Measurements from ENCODE around the gene CDSN.
A peak's percentile ranks its signal among the peaks of the same experiment; 100 is the strongest.

The CDSN gene

DNA sequence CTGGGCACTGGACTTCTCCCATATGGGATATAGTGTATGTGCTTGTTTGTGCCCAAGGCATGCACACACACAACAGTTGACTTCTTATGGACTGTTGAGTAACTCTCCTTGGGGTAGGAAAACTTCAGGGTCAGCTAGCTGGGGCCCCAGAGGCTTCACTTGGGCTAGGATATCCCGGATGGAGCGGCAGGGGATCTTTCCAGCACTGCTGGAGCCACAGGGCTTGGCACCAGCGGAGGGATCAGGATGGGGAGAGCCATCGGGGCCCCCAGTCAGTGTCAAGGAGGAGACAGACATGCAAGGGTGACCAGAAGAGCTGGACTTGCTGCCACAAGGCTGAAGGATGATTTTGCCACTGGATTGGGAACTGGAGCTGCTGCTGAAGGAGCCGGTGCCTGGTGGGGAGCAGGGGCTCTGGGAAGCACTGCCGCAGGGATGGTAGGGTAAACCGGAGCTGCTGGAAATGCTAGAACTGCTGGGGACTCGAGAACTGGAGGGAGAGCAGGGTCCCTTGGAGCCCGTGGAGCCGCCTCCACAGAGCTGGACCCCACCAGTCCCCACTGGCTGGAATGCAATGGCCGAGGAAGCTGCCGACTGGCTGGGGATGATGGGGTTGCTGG, 4.2 kb downstream of the CDSN start:
- no peak for DNase-seq

DNA sequence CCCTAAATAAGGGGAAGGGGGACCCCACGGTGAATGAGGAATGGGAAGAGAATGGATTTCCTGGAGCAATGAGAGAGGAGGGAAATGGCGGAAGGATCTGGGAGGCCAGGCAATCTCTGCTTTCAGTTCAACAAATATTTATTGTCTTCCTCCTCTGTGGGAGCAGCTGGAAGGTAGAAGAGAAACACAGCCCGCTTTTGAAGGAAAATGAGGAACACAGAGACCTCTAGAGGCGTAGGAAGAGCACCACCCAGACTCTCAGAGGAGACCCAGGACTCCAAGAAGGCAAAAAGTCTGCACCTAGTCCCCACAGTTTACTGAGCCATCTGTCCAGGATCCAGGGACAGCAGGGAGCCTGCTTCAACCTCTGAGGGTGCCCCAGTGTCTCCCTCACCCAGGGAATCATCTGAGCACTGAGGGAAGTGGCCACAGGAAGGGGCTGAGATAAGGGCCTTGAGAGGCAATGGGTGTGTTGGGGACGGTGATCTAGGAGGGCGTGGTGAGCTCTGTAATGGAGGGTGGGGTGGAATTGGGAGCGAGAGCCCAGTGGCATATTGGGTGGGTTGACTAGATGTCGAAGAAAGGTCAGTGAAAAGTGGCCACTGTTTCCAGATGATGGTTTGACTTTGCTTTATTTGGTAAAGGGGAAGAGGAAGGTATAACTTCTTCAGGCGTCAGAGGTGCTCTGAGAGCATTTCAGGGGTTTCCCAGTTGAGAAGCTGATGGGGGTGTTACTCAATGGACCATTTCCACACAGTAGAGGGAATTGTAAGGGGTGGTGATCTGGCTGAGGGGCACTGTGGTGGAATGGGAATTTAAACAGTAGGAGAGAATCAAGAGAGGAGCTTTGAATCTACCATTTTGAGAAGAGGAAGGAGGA, 5.0 kb downstream of the CDSN start:
- no peak for DNase-seq

DNA sequence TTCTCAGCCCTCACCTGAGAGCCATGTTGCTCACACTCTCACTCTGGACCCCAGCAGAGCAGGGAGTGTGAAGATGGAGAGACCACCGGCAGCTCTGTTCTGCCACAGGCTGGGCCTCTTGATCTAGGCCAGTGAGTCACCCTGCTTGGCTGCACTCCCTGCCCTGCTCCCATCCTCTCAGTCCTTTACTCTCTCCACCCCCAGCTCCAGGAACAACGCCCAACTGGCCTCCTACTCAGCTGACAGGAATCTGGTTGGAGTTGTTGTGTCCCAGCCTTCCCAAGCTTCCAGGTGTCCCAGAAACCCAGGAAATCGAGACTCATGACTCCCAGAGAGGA, 5.7 kb downstream of the CDSN start, which contains the start of gene PSORS1C1:
Gene PSORS1C1 (plus strand): TSS at position 260 of the 338 bp plus-strand sequence. CDS start 14,833 bp downstream, outside the sequence.
- no peak for DNase-seq

DNA sequence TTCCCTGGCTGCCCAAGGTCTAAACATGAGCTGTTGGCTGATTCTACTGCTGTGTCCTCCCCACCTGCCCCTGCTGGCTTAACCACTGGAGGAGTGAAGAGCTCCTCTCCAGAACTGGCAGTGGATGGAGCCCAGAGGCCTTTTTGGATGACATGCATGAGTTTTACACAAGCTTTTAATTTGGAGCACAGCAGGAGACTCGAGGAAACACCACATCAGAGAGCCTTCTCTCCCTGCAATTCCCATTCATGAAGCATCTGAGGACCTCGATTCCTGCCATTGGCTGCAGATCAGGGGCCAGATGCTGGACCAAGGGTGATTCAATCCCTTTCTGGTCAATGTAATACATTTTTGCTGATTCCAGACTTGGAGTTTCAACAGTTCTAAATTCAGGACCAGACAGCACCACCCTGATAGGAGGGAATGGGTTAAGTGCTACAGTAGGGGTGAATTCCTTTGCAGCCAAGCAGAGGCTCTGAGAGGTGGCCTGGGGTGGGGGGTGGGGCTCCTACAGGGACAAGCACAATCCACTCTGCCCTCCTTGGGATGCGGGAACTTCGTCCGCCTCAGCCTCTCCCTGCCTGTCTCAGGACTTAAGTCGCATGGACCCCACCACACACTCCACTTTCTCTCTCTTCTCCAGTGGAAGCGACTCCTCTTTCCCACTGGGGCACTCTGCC, 6.2 kb downstream of the CDSN start:
- DNase-seq = no peak

DNA sequence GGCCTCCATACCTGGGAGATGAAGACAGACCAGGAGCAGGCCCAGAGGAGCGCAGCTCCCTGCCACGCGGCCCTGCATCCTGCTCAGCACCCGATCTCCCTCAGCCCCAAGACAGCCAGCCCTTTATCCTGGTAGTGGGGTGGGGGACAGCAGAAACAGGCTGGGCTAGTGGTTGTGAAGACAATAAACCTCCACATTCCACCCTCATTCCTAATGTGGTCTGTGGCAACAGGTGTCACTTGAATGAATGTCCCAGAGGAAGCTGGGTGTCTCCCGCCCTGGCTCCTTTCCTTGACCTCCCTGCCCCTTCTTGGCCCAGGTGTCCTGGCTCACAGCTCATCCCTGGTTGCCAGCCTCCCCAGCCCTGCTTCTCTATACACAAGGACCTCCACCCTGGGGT, 7.8 kb downstream of the CDSN start, which contains the start of gene C6orf15:
Gene C6orf15 (minus strand): TSS at position 98 of the 400 bp plus-strand sequence. CDS start 20 bp downstream, at position 78.
- no peak for DNase-seq

DNA sequence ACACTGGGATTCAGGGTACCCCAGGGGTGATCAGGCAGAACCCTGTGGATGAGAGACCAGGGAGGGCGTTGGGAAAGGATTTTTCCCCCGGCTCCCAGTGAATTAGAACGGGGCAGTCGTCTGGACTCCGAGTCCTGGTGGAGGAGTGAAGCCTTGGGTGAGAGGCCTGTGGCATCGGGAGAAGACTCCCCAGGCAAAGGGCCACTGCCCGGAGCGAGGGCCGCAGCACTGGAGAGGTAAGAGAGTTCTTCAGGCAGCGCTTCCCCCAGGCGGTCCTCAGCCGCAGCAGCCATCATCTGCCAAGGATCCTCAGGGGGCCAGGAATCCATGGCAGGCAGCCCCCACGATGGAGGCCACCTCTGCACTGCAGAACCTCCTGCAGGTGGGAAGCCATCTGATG, 8.5 kb downstream of the CDSN start:
- DNase-seq = no peak

DNA sequence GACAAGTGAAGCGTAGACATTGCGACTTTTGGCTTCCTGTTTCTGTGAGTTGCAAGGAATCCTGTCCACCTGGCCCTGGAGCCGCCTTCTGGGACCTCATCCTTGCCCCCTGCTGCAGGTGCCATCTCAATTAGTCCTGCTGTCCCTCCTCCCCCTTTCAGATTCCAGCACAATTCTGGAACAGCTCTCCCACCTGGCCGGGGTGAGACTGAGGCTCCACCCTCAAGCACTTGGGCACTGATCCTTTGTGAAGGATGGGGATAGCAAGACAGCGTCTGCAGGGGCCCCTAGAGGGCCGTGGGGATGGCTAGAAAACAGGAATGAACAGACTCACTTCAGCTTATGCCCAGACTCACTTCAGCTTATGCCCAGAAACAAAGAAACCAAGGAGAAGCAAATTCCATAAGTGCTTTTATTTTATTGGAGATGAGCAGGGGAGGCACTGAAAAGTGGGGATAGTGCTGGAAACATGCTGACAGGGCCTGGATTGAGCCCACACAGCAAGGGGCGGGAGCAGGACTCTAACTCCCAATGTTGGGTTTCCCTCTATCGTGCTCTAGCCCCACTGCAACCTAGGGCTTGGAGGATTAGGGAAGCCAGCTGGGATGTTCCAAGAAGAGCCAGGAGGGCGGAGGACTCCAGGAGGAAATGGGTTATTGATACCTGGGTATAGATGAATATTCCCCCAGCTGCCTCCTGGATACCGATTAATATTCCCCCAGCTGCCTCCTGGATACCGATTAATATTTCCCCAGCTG, 9.2 kb downstream of the CDSN start:
- DNase-seq = no peak

DNA sequence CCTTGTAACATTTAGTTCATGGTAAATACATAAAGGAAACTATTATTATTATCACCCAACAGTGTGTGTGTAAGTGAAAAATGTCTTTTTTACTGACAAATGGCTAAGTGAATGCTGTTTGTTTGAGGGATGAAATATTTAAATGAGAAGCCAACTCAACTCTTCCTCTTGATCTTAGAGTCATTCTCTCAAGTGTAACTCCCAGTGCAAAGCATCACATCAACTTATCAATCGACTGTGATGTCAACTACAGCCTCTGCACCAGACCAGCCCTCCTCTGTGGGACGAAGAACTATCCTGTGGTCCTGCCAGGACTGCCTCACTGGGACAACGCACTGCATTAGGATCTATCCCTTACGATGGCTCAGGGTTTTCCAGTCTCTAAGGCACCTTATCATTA, 13.2 kb downstream of the CDSN start:
- no peak for DNase-seq

DNA sequence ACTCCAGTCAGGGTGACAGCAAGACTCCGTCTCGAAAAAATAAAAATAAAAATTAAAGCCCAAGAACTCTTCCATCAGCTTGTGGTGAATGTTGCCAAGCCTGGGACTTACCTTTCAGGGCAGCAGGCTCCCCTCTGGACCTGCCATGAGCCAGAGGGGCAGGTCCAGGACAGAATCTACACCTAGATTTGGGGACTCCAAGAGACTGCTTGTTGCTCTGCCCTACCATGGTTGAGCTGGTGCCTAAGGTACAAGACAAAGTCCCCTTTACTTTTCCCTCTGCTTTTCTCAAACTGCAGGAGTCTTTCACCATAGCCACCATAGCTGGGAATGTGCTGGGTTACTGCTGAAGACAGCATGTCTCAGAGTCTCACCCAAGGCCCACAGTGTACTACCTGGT, 17.1 kb downstream of the CDSN start:
- no peak for DNase-seq

DNA sequence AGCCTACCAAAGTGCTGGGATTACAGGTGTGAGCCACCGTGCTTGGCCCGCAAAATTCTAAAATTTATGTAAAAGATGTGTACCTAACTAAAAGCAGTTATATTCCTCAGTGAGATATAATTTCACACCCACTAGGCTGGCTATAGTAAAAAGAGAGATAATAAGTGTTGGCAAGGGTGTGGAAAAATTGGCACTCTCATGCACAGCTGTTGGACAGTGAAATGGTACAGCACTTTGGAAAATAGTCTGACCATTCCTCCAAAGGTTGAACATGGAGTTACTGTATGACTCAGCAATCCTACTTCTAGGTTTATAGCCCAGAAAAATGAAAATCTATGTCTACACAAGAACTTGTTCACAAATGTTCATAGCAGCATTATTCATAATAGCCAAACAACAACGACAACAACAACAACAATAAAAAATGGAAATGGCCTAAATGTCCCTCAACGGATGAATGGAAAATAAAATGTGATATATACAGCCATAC, 21.8 kb downstream of the CDSN start:
- no peak for DNase-seq

DNA sequence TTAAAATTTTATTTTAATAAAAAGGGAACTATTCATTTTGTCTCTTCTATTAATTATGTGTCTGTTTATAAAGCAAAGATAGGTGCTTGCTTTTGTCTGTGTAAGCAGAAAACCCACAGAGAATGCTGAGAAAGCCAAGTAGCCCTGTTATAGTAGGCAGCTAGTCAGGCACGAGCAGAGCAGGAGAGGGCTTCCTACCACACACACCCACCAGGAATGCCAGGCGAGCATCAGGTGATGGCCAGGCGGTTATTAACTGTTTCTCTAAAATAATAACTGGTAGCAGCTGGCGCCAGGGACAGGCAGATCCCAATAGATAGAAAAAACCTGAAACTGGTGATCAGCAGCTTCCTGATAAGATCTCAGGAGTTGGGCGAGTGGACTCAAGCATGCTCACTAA, 23.6 kb downstream of the CDSN start:
- no peak for DNase-seq

DNA sequence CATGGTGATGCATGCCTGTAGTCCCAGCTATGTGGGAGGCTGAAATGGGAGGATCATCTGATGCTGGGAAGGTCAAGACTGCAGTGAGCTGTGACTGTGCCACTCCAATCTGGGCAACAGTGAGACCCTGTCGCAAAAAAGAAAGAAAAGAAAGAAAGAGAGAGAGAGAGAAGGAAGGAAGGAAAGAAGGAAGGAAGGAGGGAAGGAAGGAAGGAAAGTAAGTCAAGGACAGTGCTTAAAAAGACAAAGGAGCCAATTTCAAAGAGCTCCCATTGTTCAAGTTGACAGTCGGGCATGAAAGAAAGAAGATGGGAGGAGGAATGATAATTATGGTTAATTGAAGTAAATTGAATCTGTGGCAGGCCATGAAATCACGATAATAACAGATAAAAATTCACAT, 24.0 kb downstream of the CDSN start:
- DNase-seq = no peak

DNA sequence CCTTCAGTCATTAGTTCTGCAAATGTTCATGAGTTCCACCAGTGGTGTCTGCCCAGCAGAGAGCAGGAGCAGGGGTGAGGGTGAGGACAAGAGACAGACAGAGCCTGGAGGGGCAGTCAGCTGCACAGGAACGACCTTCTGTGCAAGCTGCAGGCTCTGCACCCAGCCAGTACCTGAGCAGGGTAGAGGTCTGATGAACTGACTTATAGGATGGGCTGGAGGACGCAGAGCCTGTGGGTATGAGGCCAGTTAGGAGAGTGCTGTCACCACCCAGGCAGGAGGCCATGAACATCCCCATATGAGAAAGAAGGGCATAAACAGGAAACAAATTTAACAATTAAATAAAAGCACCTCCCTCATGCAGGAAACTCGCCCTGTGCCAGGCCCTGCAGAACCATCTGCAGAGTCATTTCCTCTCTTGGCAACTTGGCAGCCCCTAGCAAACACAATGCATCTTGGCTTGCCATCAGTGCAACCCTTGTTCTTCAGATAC, 25.8 kb downstream of the CDSN start:
- no peak for DNase-seq

DNA sequence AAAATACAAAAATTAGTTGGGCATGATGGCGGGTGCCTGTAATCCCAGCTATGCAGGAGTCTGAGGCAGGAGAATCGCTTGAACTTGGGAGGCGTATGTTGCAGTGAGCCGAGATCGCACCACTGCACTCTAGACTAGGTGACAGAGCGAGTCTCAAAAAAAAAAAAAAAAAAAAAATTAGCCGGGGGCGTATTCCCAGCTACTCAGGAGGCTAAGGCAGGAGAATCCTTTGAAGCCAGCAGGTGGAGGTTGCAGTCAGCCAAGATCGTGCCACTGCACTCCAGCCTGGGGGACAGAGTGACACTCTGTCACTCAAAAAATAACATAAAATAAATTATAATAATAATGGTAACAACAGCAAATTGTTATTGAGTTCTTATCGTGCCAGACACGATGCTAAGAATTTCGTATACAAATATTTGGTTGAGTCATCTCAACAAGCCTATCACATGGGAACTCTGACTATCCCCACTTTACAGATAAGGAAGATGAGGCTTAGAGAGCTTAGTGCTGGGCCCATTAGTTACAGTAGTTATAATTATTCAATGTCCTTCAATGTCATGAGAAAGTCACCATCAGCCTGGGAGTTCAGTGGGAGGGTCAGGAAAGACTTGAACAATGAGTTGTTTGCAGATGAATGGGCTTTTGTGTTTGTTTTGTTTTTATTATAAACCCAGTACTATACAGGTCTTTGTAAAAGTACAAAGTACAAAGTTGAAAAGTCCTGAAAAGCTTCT, 27.3 kb downstream of the CDSN start:
- DNase-seq = no peak

DNA sequence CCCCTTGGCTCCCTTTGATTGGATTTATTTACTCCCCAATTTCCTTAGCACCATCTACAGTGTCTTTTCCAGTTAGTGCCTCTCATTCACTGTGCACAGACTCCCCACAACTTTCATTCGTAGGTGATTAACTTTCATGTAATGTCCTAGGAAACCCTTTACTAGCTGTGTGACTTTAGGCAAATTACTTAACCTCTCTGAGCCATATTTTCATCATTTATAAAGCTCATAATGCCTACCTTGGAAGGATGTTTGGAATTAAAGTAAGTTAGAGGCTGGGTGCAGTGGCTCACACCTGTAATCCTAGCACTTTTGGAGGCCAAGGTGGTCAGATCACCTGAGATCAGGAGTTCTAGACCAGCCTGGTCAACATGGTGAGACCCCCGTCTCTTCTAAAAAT, 28.0 kb downstream of the CDSN start:
- no peak for DNase-seq

DNA sequence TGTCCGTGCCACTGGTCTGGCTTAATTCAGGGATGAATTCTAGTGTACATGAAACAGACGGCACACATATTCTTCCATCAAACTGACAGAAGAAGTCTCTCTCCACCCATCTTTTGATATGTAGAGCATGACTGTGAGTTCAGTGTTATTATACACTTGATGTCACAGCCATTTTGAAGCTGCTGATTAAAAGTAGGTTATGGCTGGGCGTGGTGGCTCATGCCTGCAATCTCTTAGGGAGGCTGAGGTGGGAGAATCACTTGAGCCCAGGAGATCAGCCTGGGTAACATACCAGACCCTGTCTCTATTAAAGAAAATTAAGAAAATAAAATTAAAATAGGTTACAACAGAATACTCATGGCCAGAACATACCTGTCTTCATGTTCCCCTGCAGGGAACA, 28.6 kb downstream of the CDSN start:
- DNase-seq = no peak

DNA sequence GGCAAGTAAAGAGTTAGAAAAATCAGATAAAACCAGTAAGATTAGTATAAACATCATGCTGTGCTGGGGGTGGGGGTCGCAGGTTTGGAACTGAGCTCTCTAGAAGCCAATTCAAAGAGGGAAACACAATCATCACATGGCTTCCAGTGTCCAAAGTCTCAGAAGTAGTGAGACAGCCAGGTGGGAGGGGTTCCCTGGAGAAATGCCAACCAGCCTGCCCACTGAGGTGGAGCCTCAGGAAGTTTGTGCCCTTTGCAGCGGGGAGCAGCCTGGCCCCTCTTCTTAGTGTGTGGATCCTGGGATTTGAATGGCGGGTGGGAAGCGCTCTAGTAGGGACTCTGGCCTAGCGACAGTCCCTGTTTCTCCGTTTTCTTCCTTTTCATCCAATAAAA, 29.3 kb downstream of the CDSN start:
- no peak for DNase-seq

DNA sequence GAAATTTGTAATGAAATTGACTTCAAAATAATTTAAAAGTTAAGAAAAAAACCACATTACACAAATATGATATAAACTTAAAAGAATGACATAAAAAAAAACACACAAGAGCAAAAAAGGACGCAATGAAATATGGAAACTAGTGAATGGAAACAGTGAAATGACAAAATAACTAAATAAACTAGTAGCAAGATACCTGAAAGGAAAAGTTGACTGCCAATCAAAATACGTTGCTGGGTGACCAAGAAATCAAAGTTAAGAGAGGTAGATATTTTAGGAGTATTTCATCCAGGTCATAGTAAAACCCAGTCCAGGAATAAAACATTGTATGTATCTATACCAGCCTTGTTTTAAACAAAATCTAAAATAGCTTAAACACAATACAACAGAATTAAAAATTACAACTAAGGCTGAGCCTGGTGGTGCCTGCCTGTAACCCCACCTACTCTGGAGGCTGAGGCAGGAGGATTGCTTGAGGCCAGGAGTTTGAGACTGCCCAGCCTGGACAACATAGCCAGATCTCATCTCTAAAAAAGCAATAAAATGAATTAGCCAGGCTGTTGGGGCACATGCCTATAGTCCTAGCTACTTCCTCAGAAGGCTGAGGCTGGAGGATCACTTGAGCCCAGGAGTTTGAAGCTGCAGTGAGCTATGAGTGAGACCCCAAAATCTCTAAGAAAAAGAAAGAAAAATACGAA, 29.8 kb downstream of the CDSN start:
- DNase-seq = no peak

DNA sequence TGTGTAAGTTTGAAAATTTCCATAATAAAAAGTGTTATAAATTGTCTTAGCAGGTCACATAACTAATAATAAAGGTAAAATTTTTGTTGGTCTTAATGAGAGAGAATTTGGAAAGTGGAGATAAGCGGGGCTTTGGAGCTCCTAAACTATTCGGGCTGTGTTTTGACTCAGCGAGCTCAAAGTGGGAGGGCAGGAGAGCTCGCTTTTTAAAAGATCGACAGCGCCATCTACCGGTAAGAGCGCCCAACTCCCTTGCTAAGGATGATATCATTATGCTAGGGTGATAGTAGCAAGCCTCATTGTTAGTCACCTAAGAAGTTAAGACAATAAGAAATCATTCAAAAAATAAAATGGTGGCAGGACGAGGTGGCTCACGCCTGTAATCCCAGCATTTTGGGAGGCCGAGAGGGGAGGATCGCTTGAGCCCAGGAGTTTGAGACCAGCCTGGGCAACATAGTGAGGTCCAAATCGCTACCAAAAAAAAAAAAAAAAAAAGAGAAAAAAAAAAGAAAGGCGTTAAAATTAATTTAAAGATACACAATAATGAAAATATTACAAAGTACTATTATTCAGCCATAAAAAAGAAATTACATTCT, 32.7 kb downstream of the CDSN start:
- DNase-seq = peak; percentile 58

DNA sequence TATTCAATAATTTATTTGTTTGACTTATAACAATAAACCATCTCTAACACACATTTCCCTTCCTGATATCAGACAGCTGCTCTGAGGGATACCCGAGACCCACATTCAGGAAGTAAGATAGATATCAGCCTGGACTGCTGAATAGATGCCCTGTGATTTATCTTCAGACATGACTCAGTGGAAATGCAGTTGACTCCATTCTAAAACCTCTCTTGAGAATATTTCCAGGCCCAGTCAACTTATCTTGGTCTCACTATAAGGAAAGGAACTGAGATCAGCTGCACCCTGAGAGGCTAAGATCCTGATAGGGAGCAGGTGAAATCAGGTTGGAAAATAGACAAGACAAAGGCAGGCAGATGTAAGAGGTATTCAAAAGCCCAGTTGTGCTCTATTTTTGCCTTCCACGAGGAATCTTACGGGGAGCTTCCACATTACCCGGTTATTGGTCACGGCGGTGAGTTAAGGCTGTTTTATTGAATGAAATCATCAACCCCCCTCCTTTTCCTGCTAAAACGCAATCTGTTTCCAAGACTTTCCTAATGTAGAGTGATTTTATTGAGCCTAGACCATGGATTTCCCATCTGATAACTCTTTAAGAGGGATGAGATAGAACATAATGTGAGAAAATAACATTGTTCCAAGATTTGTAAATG, 33.3 kb downstream of the CDSN start:
- DNase-seq = no peak

Measured in NCI-H748 treated with DMSO at 0.1 percent for 48 hours (cell line).